K562 (cell line): Measurements from ENCODE around the gene STMP1. TPM values are rescaled to one million over a fixed set of nuclear protein-coding genes. Genes with fewer than 3 reads are reported as not detected.

Experiments
- BRD4 ChIP-seq: fragments of 200-600 bp; sonication (generic); IDR thresholded peaks from 2 replicates; pipeline ENCODE4 v1.6.1; 2017; ENCODE audit warnings: inconsistent platforms
- CHD2 ChIP-seq: IDR thresholded peaks from 2 replicates; pipeline ENCODE4 v1.6.1; 2011; ENCODE audit warnings: low read depth, low read length
- HNRNPLL ChIP-seq: fragments of 200-400 bp; formaldehyde crosslinking; IDR thresholded peaks from 2 replicates; pipeline ENCODE4 v1.6.1; 2017; ENCODE audit warnings: low read length, low read depth, mild to moderate bottlenecking; ENCODE audit not compliant: poor library complexity, severe bottlenecking
- KLF6 ChIP-seq: fragments of 250-450 bp; sonication (Bioruptor Pico); IDR thresholded peaks from 2 replicates; pipeline ENCODE4 v1.4.0; 2020; ENCODE audit warnings: mild to moderate bottlenecking, moderate library complexity, borderline replicate concordance
- NCOA4 ChIP-seq: fragments of 450-650 bp; IDR thresholded peaks from 2 replicates; pipeline ENCODE4 v1.6.1; 2018; ENCODE audit warnings: mild to moderate bottlenecking; ENCODE audit not compliant: partially characterized antibody
- PHF20 ChIP-seq: fragments of 450-650 bp; IDR thresholded peaks from 2 replicates; pipeline ENCODE4 v1.6.1; 2018; ENCODE audit not compliant: partially characterized antibody
- RBFOX2 ChIP-seq: fragments of 200-400 bp; formaldehyde crosslinking; IDR thresholded peaks from 2 replicates; pipeline ENCODE4 v1.6.1; 2017; ENCODE audit warnings: low read depth, mild to moderate bottlenecking, low read length, moderate library complexity
- RBM22 ChIP-seq: fragments of 200-400 bp; formaldehyde crosslinking; IDR thresholded peaks from 2 replicates; pipeline ENCODE4 v1.6.1; 2018; ENCODE audit warnings: low read length, low read depth; ENCODE audit not compliant: poor library complexity, severe bottlenecking
- SRSF3 ChIP-seq: fragments of 200-400 bp; formaldehyde crosslinking; IDR thresholded peaks from 2 replicates; pipeline ENCODE4 v1.6.1; 2016; ENCODE audit warnings: mild to moderate bottlenecking, low read length, moderate library complexity; ENCODE audit not compliant: insufficient read depth
- UBTF ChIP-seq, 2 experiments: IDR thresholded peaks; 2 replicates each; pipeline ENCODE4 v1.6.1; 2012; ENCODE audit warnings: improper control_type of control experiment in 2 of 2, low read depth in 2 of 2, low read length in 2 of 2, borderline replicate concordance in 1 of 2
- ZNF263 ChIP-seq: sonication (generic); formaldehyde crosslinking; IDR thresholded peaks from 2 replicates; pipeline ENCODE4 v1.8.0; 2022; ENCODE audit warnings: mild to moderate bottlenecking, missing genetic modification reagents, borderline replicate concordance
- polyA plus RNA-seq, 8 experiments: library from polyadenylated mRNA; depleted of rRNA in 4 of 8; stranded (reverse) in 5 of 8; unstranded in 3 of 8; fragments of >200 nt; fragmentation: Nextera tagmentation in 2 of 8; fragmentation: Illumina TruSeq in 1 of 8; extraction: Ambion mirVana in 2 of 8; extraction: Trizol in 1 of 8; gene quantifications; 2 replicates each; pipeline versions ENCODE4 v1.2.1 to v1.2.3, GENCODE V29; 2011 to 2014; ENCODE audit warnings: inconsistent platforms in 1 of 8, missing spikeins in 1 of 8
- total RNA-seq, 7 experiments: library from RNA; depleted of rRNA in 6 of 7; stranded (reverse); fragments of >200 nt in 6 of 7; fragmentation: Illumina TruSeq in 2 of 7; extraction: Trizol in 2 of 7; gene quantifications; 2 replicates each; pipeline versions ENCODE4 v1.2.1 to v1.2.3, GENCODE V29; 2011 to 2021; ENCODE audit warnings: low replicate concordance in 1 of 7
- TF ChIP-seq, protein P1 (sequence below): sonication (generic); formaldehyde crosslinking; IDR thresholded peaks from 2 replicates; pipeline ENCODE4 v1.8.1; 2023; ENCODE audit warnings: missing genetic modification reagents, mild to moderate bottlenecking, borderline replicate concordance
- TF ChIP-seq, protein P2 (sequence below): sonication (generic); formaldehyde crosslinking; IDR thresholded peaks from 2 replicates; pipeline ENCODE4 v1.8.0; 2022; ENCODE audit warnings: mild to moderate bottlenecking, low read depth, missing genetic modification reagents
- TF ChIP-seq, protein P3 (sequence below): IDR thresholded peaks from 2 replicates; pipeline ENCODE4 v1.6.1; 2012; ENCODE audit warnings: low read depth, low read length, improper control_type of control experiment, borderline replicate concordance
- TF ChIP-seq, protein P4 (sequence below): fragments of 250-450 bp; sonication (Bioruptor Pico); IDR thresholded peaks from 2 replicates; pipeline ENCODE4 v1.5.0; 2021

STMP1 gene
- total and polyA plus RNA-seq, 9 of the 15 experiments (the other 6 are each of a cell fraction or from before 2014, with no cell fraction given): 10.6 to 249 (median 56.8) TPM

DNA sequence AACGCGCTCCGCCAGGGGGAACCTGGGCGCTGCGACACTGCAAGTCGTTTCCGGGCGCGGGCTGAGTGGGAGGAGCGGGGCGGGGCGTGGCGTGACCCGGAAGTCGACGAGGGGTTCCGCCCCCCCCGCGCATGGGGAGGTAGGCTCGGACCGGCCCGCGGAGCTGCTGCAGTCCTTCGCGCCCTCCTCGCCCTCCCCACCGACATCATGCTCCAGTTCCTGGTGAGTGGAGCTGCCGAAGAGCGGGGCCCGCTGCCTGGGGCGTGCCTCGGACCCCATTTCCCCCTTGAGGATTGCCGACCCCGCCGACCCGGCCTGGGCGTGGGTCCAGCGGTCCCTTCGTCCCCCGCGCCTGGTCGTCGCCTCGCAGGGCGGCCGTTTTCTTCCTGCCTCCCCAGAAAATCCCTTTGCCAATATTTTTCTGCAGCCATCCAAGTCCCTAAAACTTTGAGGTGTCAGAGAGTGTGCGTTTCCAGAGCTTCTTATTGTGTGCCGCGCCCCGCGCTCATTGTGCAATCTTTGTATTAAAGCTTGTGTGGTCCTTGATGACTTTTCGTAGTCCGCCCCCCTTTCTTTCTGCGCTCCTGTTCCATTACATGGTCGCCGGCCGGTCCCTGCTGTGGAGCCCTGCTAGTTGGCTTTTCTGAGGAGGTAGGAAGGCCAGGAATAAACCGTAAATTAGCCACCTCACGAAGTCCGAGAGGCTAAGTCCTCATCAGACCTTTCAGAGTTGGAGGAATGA lies at the start of gene STMP1 (continued):
- TF ChIP-seq, protein P1, sequence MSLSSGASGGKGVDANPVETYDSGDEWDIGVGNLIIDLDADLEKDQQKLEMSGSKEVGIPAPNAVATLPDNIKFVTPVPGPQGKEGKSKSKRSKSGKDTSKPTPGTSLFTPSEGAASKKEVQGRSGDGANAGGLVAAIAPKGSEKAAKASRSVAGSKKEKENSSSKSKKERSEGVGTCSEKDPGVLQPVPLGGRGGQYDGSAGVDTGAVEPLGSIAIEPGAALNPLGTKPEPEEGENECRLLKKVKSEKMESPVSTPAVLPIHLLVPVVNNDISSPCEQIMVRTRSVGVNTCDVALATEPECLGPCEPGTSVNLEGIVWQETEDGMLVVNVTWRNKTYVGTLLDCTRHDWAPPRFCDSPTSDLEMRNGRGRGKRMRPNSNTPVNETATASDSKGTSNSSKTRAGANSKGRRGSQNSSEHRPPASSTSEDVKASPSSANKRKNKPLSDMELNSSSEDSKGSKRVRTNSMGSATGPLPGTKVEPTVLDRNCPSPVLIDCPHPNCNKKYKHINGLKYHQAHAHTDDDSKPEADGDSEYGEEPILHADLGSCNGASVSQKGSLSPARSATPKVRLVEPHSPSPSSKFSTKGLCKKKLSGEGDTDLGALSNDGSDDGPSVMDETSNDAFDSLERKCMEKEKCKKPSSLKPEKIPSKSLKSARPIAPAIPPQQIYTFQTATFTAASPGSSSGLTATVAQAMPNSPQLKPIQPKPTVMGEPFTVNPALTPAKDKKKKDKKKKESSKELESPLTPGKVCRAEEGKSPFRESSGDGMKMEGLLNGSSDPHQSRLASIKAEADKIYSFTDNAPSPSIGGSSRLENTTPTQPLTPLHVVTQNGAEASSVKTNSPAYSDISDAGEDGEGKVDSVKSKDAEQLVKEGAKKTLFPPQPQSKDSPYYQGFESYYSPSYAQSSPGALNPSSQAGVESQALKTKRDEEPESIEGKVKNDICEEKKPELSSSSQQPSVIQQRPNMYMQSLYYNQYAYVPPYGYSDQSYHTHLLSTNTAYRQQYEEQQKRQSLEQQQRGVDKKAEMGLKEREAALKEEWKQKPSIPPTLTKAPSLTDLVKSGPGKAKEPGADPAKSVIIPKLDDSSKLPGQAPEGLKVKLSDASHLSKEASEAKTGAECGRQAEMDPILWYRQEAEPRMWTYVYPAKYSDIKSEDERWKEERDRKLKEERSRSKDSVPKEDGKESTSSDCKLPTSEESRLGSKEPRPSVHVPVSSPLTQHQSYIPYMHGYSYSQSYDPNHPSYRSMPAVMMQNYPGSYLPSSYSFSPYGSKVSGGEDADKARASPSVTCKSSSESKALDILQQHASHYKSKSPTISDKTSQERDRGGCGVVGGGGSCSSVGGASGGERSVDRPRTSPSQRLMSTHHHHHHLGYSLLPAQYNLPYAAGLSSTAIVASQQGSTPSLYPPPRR (CRISPR knock-in tag): peak; percentile 94
- TF ChIP-seq KLF6 (CRISPR knock-in tag) (peak; percentile 87; the same call in 1 of the 2 replicates), ZNF263 (CRISPR knock-in tag) (peak; percentile 77; the same call in 1 of the 2 replicates), CHD2 (0 out of 2 replicates have a peak, but pooled peaks have one; percentile 19), NCOA4 (no peak), RBFOX2 (peak; percentile 100), RBM22 (peak; percentile 96), SRSF3 (0 out of 2 replicates have a peak, but pooled peaks have one; percentile 66), UBTF (IDR thresholded peaks at IDR 0.05; ENCODE audit: borderline replicate concordance in 1 of 2, low read depth in 2 of 2, low read length in 2 of 2) (peak; percentile 78 to 98; a peak in 3 of 4 replicates), BRD4 (peak; percentile 83; the same call in 1 of the 2 replicates), PHF20 (peak; percentile 96), HNRNPLL (peak; percentile 77)
- TF ChIP-seq, protein P2, sequence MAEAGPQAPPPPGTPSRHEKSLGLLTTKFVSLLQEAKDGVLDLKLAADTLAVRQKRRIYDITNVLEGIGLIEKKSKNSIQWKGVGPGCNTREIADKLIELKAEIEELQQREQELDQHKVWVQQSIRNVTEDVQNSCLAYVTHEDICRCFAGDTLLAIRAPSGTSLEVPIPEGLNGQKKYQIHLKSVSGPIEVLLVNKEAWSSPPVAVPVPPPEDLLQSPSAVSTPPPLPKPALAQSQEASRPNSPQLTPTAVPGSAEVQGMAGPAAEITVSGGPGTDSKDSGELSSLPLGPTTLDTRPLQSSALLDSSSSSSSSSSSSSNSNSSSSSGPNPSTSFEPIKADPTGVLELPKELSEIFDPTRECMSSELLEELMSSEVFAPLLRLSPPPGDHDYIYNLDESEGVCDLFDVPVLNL (CRISPR knock-in tag): peak; percentile 86
- TF ChIP-seq, protein P3, sequence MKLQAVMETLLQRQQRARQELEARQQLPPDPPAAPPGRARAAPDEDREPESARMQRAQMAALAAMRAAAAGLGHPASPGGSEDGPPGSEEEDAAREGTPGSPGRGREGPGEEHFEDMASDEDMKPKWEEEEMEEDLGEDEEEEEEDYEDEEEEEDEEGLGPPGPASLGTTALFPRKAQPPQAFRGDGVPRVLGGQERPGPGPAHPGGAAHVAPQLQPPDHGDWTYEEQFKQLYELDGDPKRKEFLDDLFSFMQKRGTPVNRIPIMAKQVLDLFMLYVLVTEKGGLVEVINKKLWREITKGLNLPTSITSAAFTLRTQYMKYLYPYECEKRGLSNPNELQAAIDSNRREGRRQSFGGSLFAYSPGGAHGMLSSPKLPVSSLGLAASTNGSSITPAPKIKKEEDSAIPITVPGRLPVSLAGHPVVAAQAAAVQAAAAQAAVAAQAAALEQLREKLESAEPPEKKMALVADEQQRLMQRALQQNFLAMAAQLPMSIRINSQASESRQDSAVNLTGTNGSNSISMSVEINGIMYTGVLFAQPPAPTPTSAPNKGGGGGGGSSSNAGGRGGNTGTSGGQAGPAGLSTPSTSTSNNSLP: no peak
- TF ChIP-seq, protein P4, sequence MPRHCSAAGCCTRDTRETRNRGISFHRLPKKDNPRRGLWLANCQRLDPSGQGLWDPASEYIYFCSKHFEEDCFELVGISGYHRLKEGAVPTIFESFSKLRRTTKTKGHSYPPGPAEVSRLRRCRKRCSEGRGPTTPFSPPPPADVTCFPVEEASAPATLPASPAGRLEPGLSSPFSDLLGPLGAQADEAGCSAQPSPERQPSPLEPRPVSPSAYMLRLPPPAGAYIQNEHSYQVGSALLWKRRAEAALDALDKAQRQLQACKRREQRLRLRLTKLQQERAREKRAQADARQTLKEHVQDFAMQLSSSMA (CRISPR knock-in tag): 0 out of 2 replicates have a peak, but pooled peaks have one; percentile 28
